ENCODE results near the gene EPHB1. TPM values are rescaled to one million over a fixed set of nuclear protein-coding genes. Genes with fewer than 3 reads are reported as not detected.

The EPHB1 gene
- total RNA-seq, 4 donors from 2014 or later = 2.3 to 5.6 (median 4.6) TPM

DNA sequence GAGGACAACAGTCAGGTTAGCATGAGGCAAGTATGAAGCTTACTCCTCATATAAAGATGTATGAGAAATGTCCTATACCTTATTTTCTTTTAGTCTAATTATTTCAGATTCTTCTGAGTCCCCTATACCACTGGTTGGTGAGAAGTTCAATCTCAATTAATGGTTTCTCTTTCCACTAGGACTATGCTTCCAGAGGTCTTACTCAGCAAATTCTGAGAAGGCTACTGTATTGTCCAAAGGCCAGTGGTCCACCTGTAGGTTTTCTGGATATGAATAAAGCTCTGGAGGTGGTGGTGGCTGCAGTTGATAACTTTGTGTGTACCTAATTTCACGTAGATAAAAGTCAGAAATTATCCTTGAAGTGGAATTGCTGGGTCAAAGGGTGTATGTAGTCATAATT, 149.4 kb downstream of the EPHB1 start:
- 86 to 93% methylated on average over 1 of the region's 1 CpG for WGBS, 2 donors
- no peak overlapping the region for H3K4me3 ChIP-seq (replicated peaks in 1 of 3)
- no peaks in the 10 kb centered on the region for H3K27me3 ChIP-seq
- intact Hi-C loops (cut with DNase I) = no loop called here
- H3K27ac ChIP-seq = no peak overlapping the region
- no peaks in the 10 kb centered on the region for H3K9me3 ChIP-seq
- H3K4me1 ChIP-seq = no peaks in the 10 kb centered on the region
- H3K36me3 ChIP-seq = no peaks in the 10 kb centered on the region
- DNase-seq = no peak
- TF ChIP-seq POLR2A (IDR thresholded peaks at IDR 0.05) = no peak
- TF ChIP-seq, protein P1, sequence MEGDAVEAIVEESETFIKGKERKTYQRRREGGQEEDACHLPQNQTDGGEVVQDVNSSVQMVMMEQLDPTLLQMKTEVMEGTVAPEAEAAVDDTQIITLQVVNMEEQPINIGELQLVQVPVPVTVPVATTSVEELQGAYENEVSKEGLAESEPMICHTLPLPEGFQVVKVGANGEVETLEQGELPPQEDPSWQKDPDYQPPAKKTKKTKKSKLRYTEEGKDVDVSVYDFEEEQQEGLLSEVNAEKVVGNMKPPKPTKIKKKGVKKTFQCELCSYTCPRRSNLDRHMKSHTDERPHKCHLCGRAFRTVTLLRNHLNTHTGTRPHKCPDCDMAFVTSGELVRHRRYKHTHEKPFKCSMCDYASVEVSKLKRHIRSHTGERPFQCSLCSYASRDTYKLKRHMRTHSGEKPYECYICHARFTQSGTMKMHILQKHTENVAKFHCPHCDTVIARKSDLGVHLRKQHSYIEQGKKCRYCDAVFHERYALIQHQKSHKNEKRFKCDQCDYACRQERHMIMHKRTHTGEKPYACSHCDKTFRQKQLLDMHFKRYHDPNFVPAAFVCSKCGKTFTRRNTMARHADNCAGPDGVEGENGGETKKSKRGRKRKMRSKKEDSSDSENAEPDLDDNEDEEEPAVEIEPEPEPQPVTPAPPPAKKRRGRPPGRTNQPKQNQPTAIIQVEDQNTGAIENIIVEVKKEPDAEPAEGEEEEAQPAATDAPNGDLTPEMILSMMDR (IDR thresholded peaks at IDR 0.05) = no peak

GRCh38 chr3:134949150-134949549, 154.1 kb downstream of the EPHB1 start:
- Histone ChIP-seq H3K36me3 (no peaks in the 10 kb centered on the region), H3K9me3 (no peaks in the 10 kb centered on the region), H3K27me3 (no peaks in the 10 kb centered on the region), H3K4me1 (no peaks in the 10 kb centered on the region), H3K4me3 (replicated peaks in 1 of 3) (no peak overlapping the region), H3K27ac (no peak overlapping the region)
- intact Hi-C loops (cut with DNase I) = no loop called here
- no peak for DNase-seq
- TF ChIP-seq, protein P1 (IDR thresholded peaks at IDR 0.05) = no peak
- TF ChIP-seq POLR2A (IDR thresholded peaks at IDR 0.05) = no peak
- 93 to 96% methylated on average over 2 of the region's 2 CpGs for WGBS, 2 donors

DNA sequence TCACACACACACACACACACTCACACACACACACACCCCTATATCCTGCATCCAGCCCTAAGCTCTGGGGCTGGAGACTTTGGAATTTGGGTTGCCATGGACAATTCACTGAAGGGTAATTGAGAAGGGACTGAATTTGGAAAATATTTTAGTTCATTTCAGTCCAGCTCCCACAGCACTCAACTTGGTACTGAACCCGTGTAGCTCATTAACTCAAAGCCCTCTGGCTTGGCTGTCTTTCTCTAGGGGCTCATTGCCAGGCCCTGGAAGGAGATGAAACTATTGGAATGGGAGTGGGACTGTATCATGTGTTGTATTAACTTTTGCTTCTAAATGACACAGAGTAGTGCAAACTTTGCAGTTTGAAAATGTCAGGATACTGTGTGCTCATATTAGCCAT, 157.3 kb downstream of the EPHB1 start:
- WGBS, 2 donors = 56 to 94% methylated on average over 1 of the region's 1 CpG
- Histone ChIP-seq H3K27me3 (no peaks in the 10 kb centered on the region), H3K4me3 (replicated peaks in 1 of 3) (no peak overlapping the region), H3K9me3 (no peaks in the 10 kb centered on the region), H3K36me3 (no peaks in the 10 kb centered on the region), H3K27ac (no peak overlapping the region), H3K4me1 (no peaks in the 10 kb centered on the region)
- DNase-seq = no peak
- intact Hi-C loops (cut with DNase I) = no loop called here
- no peak for TF ChIP-seq POLR2A (IDR thresholded peaks at IDR 0.05)
- TF ChIP-seq, protein P1 (IDR thresholded peaks at IDR 0.05) = no peak

DNA sequence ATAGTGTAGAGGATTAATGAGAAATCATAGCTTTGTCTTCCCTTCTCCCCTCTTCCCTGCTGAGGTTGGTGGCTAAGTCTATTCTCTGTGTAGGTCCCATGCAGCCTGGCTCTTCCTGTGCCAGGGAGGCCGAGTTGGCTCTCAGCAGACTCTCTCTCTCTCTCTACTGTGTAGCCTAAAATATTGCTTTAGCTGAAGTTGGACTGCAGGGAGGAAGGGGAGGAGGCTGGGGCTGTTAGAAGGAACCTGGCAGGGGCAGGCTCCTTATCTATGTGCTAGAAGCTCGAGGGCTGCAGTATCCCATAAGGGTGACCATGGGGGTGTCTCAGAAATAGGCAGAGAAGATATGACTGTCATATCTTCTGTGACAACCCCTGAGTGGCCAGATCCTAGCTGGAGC, 160.8 kb downstream of the EPHB1 start:
- intact Hi-C loops (cut with DNase I) = no loop called here
- no peaks in the 10 kb centered on the region for H3K36me3 ChIP-seq
- no peaks in the 10 kb centered on the region for H3K27me3 ChIP-seq
- no peak for DNase-seq
- WGBS, 2 donors = 67 to 69% methylated on average over 1 to 2 of the region's 2 CpGs
- H3K27ac ChIP-seq = no peak overlapping the region
- H3K4me1 ChIP-seq = no peaks in the 10 kb centered on the region
- H3K9me3 ChIP-seq = no peaks in the 10 kb centered on the region
- H3K4me3 ChIP-seq (replicated peaks in 1 of 3) = no peak overlapping the region
- TF ChIP-seq, protein P1 (IDR thresholded peaks at IDR 0.05) = no peak
- TF ChIP-seq POLR2A (IDR thresholded peaks at IDR 0.05) = no peak

- no peak for DNase-seq
Observed at GRCh38 chr3:134956395-134956794, 161.3 kb downstream of the EPHB1 start.

More at GRCh38 chr3:134956395-134956794, 161.3 kb downstream of the EPHB1 start:
- Histone ChIP-seq H3K36me3 (no peaks in the 10 kb centered on the region), H3K9me3 (no peaks in the 10 kb centered on the region), H3K27me3 (no peaks in the 10 kb centered on the region), H3K4me1 (no peaks in the 10 kb centered on the region), H3K27ac (no peak overlapping the region), H3K4me3 (replicated peaks in 1 of 3) (no peak overlapping the region)
- TF ChIP-seq, protein P1 (IDR thresholded peaks at IDR 0.05) = no peak
- TF ChIP-seq POLR2A (IDR thresholded peaks at IDR 0.05) = no peak
- intact Hi-C loops (cut with DNase I) = no loop called here
- WGBS, 2 donors = 97 to 100% methylated on average over 2 of the region's 2 CpGs

Measured in thyroid gland (tissue), 4 donors.